Ishikawa (cell line): ENCODE data around the gene SEMA3A.

Source experiments
- CEBPB ChIP-seq: IDR thresholded peaks from 2 replicates; pipeline ENCODE4 v1.6.1; 2012
- CREB1 ChIP-seq: IDR thresholded peaks from 2 replicates; pipeline ENCODE4 v1.6.1; 2012; ENCODE audit warnings: low read depth
- EGR1 ChIP-seq: IDR thresholded peaks from 2 replicates; pipeline ENCODE4 v1.6.1; 2012
- EP300 ChIP-seq: IDR thresholded peaks from 2 replicates; pipeline ENCODE4 v1.6.1; 2012; ENCODE audit warnings: borderline replicate concordance
- FOXM1 ChIP-seq: IDR thresholded peaks from 2 replicates; pipeline ENCODE4 v1.6.1; 2012; ENCODE audit warnings: low read depth, borderline replicate concordance
- NFIC ChIP-seq: IDR thresholded peaks from 2 replicates; pipeline ENCODE4 v1.6.1; 2012
- RAD21 ChIP-seq: IDR thresholded peaks from 2 replicates; pipeline ENCODE4 v1.6.1; 2012; ENCODE audit warnings: low read depth
- TAF1 ChIP-seq: IDR thresholded peaks from 2 replicates; pipeline ENCODE4 v1.6.1; 2012; ENCODE audit warnings: low read depth, mild to moderate bottlenecking
- TCF12 ChIP-seq: IDR thresholded peaks from 2 replicates; pipeline ENCODE4 v1.6.1; 2012; ENCODE audit warnings: low read depth
- TEAD4 ChIP-seq: IDR thresholded peaks from 2 replicates; pipeline ENCODE4 v1.6.1; 2012
- YY1 ChIP-seq: IDR thresholded peaks from 2 replicates; pipeline ENCODE4 v1.6.1; 2012; ENCODE audit warnings: low read depth
- ZBTB7A ChIP-seq: IDR thresholded peaks from 2 replicates; pipeline ENCODE4 v1.6.1; 2012; ENCODE audit warnings: low read depth
- TF ChIP-seq, protein P1 (sequence below): IDR thresholded peaks from 2 replicates; pipeline ENCODE4 v1.6.1; 2012; ENCODE audit warnings: low read depth, mild to moderate bottlenecking
- TF ChIP-seq, protein P2 (sequence below): IDR thresholded peaks from 2 replicates; pipeline ENCODE4 v1.6.1; 2012
- TF ChIP-seq, protein P3 (sequence below): IDR thresholded peaks from 2 replicates; pipeline ENCODE4 v1.6.1; 2012

Gene SEMA3A

DNA sequence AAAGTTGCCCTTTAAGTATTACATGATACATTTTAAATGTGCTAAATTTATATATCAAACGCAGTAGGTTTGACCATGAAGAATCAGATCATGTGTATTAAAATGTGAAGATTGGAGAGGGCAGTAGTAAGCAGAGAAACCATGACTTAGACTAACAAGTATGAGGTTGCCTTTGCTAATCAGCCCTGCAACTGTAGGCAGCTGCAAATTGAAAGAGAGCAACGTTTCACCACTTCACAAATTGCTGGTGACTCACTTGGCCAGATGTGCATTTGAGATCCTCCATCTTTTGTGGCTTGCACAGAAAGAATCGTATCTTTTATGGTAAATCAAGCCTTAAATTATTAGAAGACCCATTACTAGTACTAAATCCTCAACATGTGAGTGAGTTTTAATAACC is 10.1 kb upstream of the SEMA3A start:
- TF ChIP-seq YY1 (no peak), EGR1 (no peak), RAD21 (no peak), TEAD4 (no peak), NFIC (no peak), CEBPB (no peak), TCF12 (no peak), ZBTB7A (no peak), TAF1 (no peak), CREB1 (no peak), EP300 (no peak)
- TF ChIP-seq, protein P1, sequence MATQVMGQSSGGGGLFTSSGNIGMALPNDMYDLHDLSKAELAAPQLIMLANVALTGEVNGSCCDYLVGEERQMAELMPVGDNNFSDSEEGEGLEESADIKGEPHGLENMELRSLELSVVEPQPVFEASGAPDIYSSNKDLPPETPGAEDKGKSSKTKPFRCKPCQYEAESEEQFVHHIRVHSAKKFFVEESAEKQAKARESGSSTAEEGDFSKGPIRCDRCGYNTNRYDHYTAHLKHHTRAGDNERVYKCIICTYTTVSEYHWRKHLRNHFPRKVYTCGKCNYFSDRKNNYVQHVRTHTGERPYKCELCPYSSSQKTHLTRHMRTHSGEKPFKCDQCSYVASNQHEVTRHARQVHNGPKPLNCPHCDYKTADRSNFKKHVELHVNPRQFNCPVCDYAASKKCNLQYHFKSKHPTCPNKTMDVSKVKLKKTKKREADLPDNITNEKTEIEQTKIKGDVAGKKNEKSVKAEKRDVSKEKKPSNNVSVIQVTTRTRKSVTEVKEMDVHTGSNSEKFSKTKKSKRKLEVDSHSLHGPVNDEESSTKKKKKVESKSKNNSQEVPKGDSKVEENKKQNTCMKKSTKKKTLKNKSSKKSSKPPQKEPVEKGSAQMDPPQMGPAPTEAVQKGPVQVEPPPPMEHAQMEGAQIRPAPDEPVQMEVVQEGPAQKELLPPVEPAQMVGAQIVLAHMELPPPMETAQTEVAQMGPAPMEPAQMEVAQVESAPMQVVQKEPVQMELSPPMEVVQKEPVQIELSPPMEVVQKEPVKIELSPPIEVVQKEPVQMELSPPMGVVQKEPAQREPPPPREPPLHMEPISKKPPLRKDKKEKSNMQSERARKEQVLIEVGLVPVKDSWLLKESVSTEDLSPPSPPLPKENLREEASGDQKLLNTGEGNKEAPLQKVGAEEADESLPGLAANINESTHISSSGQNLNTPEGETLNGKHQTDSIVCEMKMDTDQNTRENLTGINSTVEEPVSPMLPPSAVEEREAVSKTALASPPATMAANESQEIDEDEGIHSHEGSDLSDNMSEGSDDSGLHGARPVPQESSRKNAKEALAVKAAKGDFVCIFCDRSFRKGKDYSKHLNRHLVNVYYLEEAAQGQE, result no peak
- TF ChIP-seq, protein P2, sequence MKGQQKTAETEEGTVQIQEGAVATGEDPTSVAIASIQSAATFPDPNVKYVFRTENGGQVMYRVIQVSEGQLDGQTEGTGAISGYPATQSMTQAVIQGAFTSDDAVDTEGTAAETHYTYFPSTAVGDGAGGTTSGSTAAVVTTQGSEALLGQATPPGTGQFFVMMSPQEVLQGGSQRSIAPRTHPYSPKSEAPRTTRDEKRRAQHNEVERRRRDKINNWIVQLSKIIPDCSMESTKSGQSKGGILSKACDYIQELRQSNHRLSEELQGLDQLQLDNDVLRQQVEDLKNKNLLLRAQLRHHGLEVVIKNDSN, result no peak
- TF ChIP-seq, protein P3, sequence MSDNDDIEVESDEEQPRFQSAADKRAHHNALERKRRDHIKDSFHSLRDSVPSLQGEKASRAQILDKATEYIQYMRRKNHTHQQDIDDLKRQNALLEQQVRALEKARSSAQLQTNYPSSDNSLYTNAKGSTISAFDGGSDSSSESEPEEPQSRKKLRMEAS, result no peak

DNA sequence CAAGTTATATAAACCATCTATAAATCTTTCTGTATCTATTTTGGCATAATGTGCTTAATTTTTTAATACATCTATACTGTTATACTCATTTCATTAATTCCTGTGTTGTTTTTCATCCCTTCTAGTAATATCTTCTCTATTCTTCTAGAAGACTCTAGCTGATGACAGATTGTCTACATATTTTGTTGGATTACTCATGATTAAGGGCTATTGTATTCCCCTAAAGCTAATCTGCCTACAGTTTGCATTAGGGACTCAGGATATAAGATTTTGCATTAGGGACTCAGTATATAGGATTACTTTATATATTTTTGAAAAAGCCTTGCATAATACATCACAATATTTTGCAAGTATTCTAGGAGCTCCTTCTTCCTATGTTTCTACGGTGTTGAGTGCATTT is 8.3 kb upstream of the SEMA3A start:
- no peak for TF ChIP-seq TAF1
- TF ChIP-seq YY1, result no peak
- TF ChIP-seq, protein P3, result no peak
- TF ChIP-seq, protein P1, result no peak
- TF ChIP-seq TEAD4, result no peak
- no peak for TF ChIP-seq CREB1
- no peak for TF ChIP-seq FOXM1

DNA sequence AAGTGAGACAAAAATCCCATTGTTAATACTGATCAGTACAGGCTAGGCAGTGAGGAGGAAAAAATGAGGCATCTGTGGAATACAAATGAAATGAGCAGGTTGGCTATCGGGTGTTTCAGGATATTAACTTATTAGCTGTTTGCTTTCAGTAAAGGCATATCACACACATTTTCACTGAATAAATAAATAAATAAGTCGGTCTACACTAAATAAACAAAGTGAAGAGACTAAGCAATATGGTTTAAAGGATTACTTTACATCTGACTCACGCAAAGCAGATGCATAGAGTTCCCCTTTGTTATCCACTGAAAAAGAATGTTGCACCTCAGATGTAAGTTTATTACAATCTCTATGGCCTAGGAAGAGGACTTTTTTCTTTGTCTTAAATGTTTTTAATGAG is 6.3 kb upstream of the SEMA3A start:
- TF ChIP-seq YY1 (no peak), RAD21 (no peak), FOXM1 (no peak), EGR1 (no peak), NFIC (no peak), CEBPB (no peak), TAF1 (no peak), CREB1 (no peak), TEAD4 (no peak)
- TF ChIP-seq, protein P2, result no peak
- TF ChIP-seq, protein P3, result no peak

DNA sequence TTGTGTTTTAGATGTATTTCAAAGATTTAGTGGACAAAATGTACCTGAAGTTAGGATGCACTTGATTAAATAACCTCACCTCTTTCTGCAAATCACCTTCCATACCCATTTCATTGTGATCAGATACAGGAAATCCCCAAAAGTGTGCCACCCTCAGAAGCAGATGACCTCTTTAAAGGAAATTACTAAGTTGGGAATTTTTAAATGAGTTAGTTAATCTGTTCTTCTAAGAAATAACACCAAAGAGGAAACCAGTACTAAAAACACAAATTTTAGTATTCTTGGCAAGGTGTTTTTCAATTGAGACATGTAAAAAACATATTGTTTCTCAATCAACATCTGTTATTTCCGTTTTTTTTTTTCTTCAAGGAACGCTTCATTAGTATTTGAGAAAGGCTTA is 4.6 kb upstream of the SEMA3A start:
- no peak for TF ChIP-seq CREB1
- TF ChIP-seq NFIC, result no peak
- TF ChIP-seq CEBPB, result no peak
- no peak for TF ChIP-seq EGR1
- no peak for TF ChIP-seq EP300
- TF ChIP-seq TAF1, result no peak
- TF ChIP-seq, protein P3, result no peak
- TF ChIP-seq, protein P1, result no peak
- TF ChIP-seq TEAD4, result no peak
- no peak for TF ChIP-seq FOXM1
- TF ChIP-seq YY1, result no peak
- TF ChIP-seq ZBTB7A, result no peak
- TF ChIP-seq TCF12, result no peak
- no peak for TF ChIP-seq RAD21
- TF ChIP-seq, protein P2, result no peak
